Natural killer cell (primary cell): Measurements from ENCODE around the gene FSIP1. TPM values are rescaled to one million over a fixed set of nuclear protein-coding genes. Genes with fewer than 3 reads are reported as not detected.
A peak's percentile ranks its signal among the peaks of the same experiment; 100 is the strongest.

Experiments
- ATAC-seq, 3 donors: fragments of 150-1000 bp in 2 of 3; fragments of 200-7000 bp in 1 of 3; cut with Tn5 transposase; 1 replicate in 1 of 3; 2 replicates in 2 of 3; pipeline ENCODE4 v1.10.0; 2021; ENCODE audit warnings: mild to moderate bottlenecking in 2 of 3, moderate library complexity in 2 of 3
- DNase-seq, 2 donors: peaks; one replicate each; pipeline versions ENCODE4 v3.0.0 to v3.0.0-alpha.2; 2013 to 2021; ENCODE audit warnings: mixed read lengths in 1 of 2
- H3K27ac ChIP-seq: one replicate; pipeline ENCODE4 v1.5.1; 2013; ENCODE audit warnings: mild to moderate bottlenecking, low read length
- H3K27me3 ChIP-seq: one replicate; pipeline ENCODE4 v1.6.1; 2013; ENCODE audit warnings: low read length; ENCODE audit not compliant: control insufficient read depth, insufficient read depth
- H3K36me3 ChIP-seq: one replicate; pipeline ENCODE4 v1.6.1; 2013; ENCODE audit warnings: low read length; ENCODE audit not compliant: control insufficient read depth, insufficient read depth
- H3K4me1 ChIP-seq: one replicate; pipeline ENCODE4 v1.6.1; 2013; ENCODE audit warnings: low read length; ENCODE audit not compliant: control insufficient read depth, insufficient read depth
- H3K4me3 ChIP-seq: one replicate; pipeline ENCODE4 v1.5.1; 2013; ENCODE audit warnings: low read length
- H3K9me3 ChIP-seq: one replicate; pipeline ENCODE4 v1.6.1; 2013; ENCODE audit warnings: low read length; ENCODE audit not compliant: control insufficient read depth, insufficient read depth
- H3K27ac Mint-ChIP-seq, 2 donors: one replicate each; pipeline ENCODE4 v1.8.0; 2022; ENCODE audit warnings: mild to moderate bottlenecking in 2 of 2, mixed read lengths in 2 of 2, moderate library complexity in 1 of 2
- H3K27me3 Mint-ChIP-seq, 2 donors: one replicate each; pipeline ENCODE4 v1.8.0; 2022; ENCODE audit warnings: low read depth in 2 of 2, mixed read lengths in 2 of 2
- H3K36me3 Mint-ChIP-seq: one replicate; pipeline ENCODE4 v1.8.0; 2022; ENCODE audit warnings: mixed read lengths
- H3K4me1 Mint-ChIP-seq, 2 donors: one replicate each; pipeline ENCODE4 v1.8.0; 2022; ENCODE audit warnings: mixed read lengths in 2 of 2
- H3K4me3 Mint-ChIP-seq: one replicate; pipeline ENCODE4 v1.8.0; 2022; ENCODE audit warnings: mild to moderate bottlenecking, moderate library complexity, mixed read lengths
- H3K9me3 Mint-ChIP-seq, 2 donors: one replicate each; pipeline ENCODE4 v1.8.0; 2022; ENCODE audit warnings: mixed read lengths in 2 of 2
- CTCF ChIP-seq: fragments of 200-600 bp; IDR thresholded peaks from one replicate; pipeline ENCODE4 v1.8.0; 2022; ENCODE audit warnings: antibody characterized with exemption
- WGBS: methylation state at CpG from one replicate; pipeline ENCODE4 v1.1.7; 2013; ENCODE audit warnings: missing lambda C conversion rate; ENCODE audit not compliant: insufficient coverage; 5-methylcytosine and 5-hydroxymethylcytosine counted together
- intact Hi-C: fragments of 100-400 bp; cut with micrococcal nuclease; formaldehyde crosslinking; loops from one replicate; pipeline ENCODE4 v1.14.2; 2022
- total RNA-seq, 4 donors: library from RNA; stranded (reverse); fragments of 120-200 nt in 1 of 4; gene quantifications; one replicate each; pipeline versions ENCODE4 v1.2.3 to v1.2.4, GENCODE V29; 2013 to 2022

FSIP1 gene
- total RNA-seq, 3 donors from 2014 or later (not counting 1 experiment from before 2014, with no cell fraction given) = 1.1 to 2.3 (median 1.8) TPM

GRCh38 chr15:39589193-39589814, 193.3 kb downstream of the FSIP1 start:
- Histone ChIP-seq H3K4me1 (peaks cover 30% of the 10 kb centered on the region), H3K27ac (no peak overlapping the region), H3K36me3 (peaks cover 26% of the 10 kb centered on the region), H3K27me3 (no peaks in the 10 kb centered on the region), H3K4me3 (no peak overlapping the region), H3K9me3 (no peaks in the 10 kb centered on the region)
- TF ChIP-seq CTCF = no peak
- ATAC-seq (no peak), DNase-seq (no peak)
- intact Hi-C loops = loop anchor here (10.0 kb wide), 1 partner anchor 1115 kb away; no protein-coding TSS in a partner anchor
- Mint-ChIP-seq H3K4me1 (peaks cover 32 to 40% of the 10 kb centered on the region in 2 donors), H3K9me3 (no peaks in the 10 kb centered on the region), H3K4me3 (no peak overlapping the region), H3K36me3 (peaks cover 55% of the 10 kb centered on the region), H3K27ac (no peak overlapping the region), H3K27me3 (no peaks in the 10 kb centered on the region)
- 93% methylated on average over 14 of the region's 14 CpGs for WGBS

GRCh38 chr15:39588531-39589192, 194.0 kb downstream of the FSIP1 start:
- ATAC-seq = no peak
- no peaks in the 10 kb centered on the region for H3K9me3 ChIP-seq
- peaks cover 26% of the 10 kb centered on the region for H3K36me3 ChIP-seq
- H3K4me3 ChIP-seq = no peak overlapping the region
- H3K27ac ChIP-seq = no peak overlapping the region
- intact Hi-C loops = loop anchor here (10.0 kb wide), 1 partner anchor 1114 kb away; no protein-coding TSS in a partner anchor
- WGBS = 93% methylated on average over 13 of the region's 13 CpGs
- Mint-ChIP-seq H3K4me3 (no peak overlapping the region), H3K27me3 (no peaks in the 10 kb centered on the region), H3K9me3 (no peaks in the 10 kb centered on the region), H3K27ac (no peak overlapping the region), H3K36me3 (peaks cover 49% of the 10 kb centered on the region), H3K4me1 (peaks cover 31 to 34% of the 10 kb centered on the region in 2 donors)
- no peak for DNase-seq
- TF ChIP-seq CTCF = no peak
- H3K27me3 ChIP-seq = no peaks in the 10 kb centered on the region
- H3K4me1 ChIP-seq = peaks cover 27% of the 10 kb centered on the region

GRCh38 chr15:39587731-39588530, 194.7 kb downstream of the FSIP1 start:
- peaks cover 47% of the 10 kb centered on the region for H3K36me3 Mint-ChIP-seq
- no peak overlapping the region for H3K27ac ChIP-seq
- ATAC-seq = peak in 1 of 3 donors; percentile 24
- no peak overlapping the region for H3K4me3 ChIP-seq
- intact Hi-C loops = loop anchor here (10.0 kb wide), 1 partner anchor 1113 kb away; no protein-coding TSS in a partner anchor
- H3K4me3 Mint-ChIP-seq = no peak overlapping the region
- no peaks in the 10 kb centered on the region for H3K27me3 Mint-ChIP-seq
- peaks cover 26% of the 10 kb centered on the region for H3K36me3 ChIP-seq
- H3K27ac Mint-ChIP-seq = no peak overlapping the region
- DNase-seq = no peak
- H3K4me1 ChIP-seq = peaks cover 23% of the 10 kb centered on the region
- WGBS = 54% methylated on average over 13 of the region's 13 CpGs
- H3K9me3 Mint-ChIP-seq = no peaks in the 10 kb centered on the region
- H3K4me1 Mint-ChIP-seq = peaks cover 32 to 33% of the 10 kb centered on the region in 2 donors
- H3K27me3 ChIP-seq = no peaks in the 10 kb centered on the region
- H3K9me3 ChIP-seq = no peaks in the 10 kb centered on the region
- no peak for TF ChIP-seq CTCF
